Upper lobe of left lung (tissue), 4 donors: Measurements from ENCODE around the gene SUN1.

Experiments used
- EP300 ChIP-seq, 4 donors: sonication (generic); formaldehyde crosslinking; IDR thresholded peaks; one replicate each; pipeline ENCODE4 v1.5.1; 2017; ENCODE audit warnings: antibody characterized with exemption in 4 of 4, control low read depth in 2 of 4
- POLR2A ChIP-seq, 4 donors: fragments of 450-650 bp; IDR thresholded peaks; one replicate each; pipeline ENCODE4 v1.5.1; 2016 to 2017; ENCODE audit warnings: antibody characterized with exemption in 4 of 4, mild to moderate bottlenecking in 2 of 4
- POLR2AphosphoS5 ChIP-seq, 2 donors: sonication (generic); formaldehyde crosslinking; IDR thresholded peaks; one replicate each; pipeline ENCODE4 v1.5.1; 2017; ENCODE audit warnings: antibody characterized with exemption in 2 of 2
- TF ChIP-seq, protein P1 (sequence below), 6 experiments: fragments of 450-650 bp in 4 of 6; fragments of 200-600 bp in 2 of 6; sonication (generic) in 2 of 6; IDR thresholded peaks; one replicate each; pipeline ENCODE4 v1.5.1; 2016 to 2019; ENCODE audit warnings: antibody characterized with exemption in 6 of 6

DNA sequence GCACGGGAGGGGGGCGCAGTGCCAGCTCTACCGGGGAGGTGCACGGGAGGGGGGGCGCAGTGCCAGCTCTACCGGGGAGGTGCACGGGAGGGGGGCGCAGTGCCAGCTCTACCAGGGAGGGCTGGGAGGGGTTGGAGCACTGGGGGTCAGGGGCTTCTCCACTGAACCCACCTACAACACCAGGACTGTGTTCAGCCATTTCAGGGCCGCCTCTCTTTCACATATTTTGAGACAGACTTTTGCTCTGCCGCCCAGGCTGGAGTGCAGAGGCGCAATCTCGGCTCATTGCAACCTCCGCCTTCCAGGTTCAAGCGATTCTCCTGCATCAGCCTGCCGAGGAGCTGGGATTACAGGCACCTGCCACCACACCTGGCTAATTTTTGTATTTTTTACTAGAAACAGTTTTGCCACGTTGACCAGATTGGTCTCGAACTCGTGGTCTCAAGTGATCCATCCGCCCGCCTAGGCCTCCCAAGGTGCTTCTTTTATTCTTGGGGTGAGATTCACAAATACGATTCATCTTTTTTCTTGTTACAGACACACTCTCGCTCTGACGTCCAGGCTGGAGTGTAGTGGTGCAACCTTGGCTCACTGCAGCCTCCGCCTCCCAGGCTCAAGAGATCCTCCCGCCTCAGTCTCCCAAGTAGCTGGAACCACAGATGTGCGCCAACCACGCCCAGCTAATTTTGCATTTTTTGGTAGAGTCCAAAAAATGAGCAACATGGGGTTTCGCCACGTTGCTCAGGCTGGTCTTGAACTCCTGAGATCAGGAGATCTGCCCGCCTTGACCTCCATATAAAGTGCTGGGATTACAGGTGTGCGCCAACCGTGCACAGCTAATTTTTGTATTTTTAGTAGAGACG is 85.2 kb downstream of the SUN1 start:
- TF ChIP-seq EP300 (IDR thresholded peaks at IDR 0.05), result no peak
- TF ChIP-seq, protein P1, sequence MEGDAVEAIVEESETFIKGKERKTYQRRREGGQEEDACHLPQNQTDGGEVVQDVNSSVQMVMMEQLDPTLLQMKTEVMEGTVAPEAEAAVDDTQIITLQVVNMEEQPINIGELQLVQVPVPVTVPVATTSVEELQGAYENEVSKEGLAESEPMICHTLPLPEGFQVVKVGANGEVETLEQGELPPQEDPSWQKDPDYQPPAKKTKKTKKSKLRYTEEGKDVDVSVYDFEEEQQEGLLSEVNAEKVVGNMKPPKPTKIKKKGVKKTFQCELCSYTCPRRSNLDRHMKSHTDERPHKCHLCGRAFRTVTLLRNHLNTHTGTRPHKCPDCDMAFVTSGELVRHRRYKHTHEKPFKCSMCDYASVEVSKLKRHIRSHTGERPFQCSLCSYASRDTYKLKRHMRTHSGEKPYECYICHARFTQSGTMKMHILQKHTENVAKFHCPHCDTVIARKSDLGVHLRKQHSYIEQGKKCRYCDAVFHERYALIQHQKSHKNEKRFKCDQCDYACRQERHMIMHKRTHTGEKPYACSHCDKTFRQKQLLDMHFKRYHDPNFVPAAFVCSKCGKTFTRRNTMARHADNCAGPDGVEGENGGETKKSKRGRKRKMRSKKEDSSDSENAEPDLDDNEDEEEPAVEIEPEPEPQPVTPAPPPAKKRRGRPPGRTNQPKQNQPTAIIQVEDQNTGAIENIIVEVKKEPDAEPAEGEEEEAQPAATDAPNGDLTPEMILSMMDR (IDR thresholded peaks at IDR 0.05), result no peak
- no peak for TF ChIP-seq POLR2A (IDR thresholded peaks at IDR 0.05)
- TF ChIP-seq POLR2AphosphoS5 (IDR thresholded peaks at IDR 0.05), result no peak
